HG03565 (cell line): ENCODE measurements around the gene CADM1.

ENCODE experiments used
- ATAC-seq: cut with Tn5 transposase; IDR thresholded peaks from one replicate; pipeline ENCODE4 v1.9.1; 2021; ENCODE audit warnings: mild to moderate bottlenecking, moderate library complexity; ENCODE audit not compliant: unreplicated experiment

The CADM1 gene

GRCh38 chr11:115133475-115134209 lies 370.6 kb downstream of the CADM1 start:
- no peak for ATAC-seq

DNA sequence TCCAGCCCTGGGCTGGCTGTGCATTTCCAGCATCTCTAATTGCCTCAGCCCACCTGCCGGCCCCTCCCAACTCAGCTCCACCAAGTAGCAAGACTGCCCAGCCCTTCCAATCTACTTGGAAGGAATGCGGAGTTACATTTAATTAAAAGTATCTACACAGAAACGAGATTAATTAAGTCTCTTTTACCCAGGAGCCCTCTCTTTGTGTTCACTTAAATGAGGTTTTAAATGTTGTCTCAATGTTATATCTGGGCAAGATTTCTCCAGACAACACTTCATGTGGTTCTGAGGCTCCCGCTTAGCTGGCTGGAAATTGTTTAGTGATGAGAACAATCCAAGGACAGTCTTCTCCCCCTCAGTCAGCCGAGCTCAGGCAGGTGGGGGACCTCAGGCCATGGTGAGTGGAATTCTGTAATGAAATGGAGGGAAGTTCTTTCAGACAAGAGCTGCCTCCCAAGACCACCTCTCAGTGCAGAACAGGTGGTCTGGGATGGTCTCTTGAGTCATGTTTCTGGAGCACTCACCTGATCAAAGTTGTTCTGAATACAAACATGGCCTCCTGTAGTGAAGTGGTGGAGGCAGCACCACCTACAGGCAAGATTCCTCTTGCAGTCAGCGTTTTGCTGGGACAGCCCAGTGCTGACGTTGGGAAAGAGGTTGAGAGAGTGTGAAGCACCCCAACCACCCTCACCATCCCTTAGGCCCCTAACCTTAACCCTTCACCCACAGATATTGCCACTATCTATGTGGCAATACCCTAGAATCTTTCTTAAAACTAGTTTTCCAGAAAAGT lies 371.6 kb downstream of the CADM1 start:
- no peak for ATAC-seq

DNA sequence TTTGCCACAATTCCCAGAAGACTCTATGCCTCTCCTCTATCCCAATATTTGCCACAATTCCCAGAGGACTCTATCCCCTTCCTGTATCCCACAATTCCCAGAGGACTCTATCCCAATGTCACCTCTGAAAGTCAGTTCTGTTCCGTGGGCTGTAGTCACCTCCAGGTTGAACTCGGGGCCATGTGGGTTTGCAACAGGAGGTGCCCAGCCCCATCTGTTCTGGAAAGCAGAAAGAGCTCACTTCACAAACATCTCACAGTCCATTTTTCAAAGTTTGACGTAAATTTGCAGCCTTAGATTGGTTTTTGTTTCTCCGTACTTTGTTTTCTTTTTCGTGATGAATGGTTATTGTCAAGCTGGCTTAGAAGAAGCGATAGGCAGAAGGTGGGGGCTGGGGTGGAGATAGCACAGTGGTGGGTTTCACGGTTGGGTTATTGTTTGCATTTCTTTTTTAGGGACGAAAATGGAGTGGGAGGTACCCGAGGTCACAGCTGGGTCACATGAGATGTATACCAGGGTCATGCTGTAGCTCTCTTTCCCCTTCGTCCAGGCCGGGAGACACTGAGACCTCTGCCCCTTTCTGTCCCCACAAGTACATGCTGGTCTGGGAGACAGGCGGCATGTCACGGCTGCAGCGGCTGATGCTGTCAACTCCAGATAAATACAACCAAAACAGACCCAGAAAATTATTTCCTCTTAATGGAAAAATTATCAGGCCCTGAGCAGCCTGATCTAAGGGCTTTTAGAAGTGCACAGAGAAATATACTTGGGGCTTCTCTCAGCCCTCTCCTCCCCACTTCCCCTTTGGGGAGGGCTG lies 374.5 kb downstream of the CADM1 start:
- no peak for ATAC-seq

DNA sequence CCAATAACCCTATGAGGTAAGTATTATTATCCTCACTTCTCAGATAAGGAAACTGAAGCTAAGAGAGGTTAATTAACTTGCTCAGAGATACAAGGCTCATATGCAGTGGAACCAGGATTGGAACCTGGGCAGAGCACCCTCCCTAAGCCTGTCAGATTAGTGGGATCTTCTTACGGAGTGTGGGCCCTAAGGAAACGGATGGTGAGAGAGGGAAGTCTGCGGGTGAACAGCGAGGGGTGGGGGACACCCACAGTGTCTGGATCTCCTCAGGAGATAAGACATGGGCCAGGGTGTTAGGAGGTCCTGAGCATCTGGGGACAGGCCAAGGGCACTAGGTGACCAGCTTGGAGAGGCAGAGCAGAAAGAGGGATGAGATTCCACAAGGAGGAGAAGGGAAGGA lies 376.0 kb downstream of the CADM1 start:
- no peak for ATAC-seq

DNA sequence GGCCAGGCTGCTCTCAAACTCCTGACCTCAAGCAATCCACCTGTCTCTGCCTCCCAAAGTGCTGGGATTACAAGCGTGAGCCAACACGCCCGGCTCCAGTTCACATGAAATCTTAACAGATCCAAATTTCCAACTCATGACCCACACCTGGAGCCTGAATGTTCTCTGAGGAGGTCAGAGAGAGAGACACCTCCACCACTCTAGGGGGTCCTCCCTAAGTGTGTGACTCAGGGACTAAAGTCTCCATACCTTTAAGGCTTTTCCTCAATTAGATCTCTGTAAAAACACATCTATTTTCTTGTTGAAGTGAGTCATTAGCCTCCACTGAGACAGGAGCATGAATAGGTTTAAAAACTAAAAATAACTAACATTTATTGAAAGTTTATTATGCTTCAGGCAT lies 376.4 kb downstream of the CADM1 start:
- no peak for ATAC-seq

GRCh38 chr11:115126515-115127208 lies 377.6 kb downstream of the CADM1 start:
- ATAC-seq: peak; percentile 81

DNA sequence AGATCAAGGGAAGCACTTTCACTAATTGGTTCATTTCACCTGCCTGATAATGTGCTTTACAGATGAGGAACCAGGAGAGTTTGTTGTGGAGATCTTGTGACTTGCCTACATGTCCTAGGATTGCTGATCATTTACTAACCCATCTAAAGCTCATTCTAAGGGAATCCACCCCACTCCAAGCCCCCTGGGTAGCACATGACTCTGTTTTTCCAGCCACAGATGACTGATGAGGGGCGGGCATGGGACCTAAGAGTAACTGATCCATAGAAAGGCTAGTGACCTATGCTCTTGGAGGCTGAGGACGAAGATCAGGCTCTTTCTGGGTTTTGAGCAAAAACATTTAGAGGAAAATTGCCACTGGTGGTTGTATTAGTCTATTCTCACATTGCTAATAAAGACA lies 378.1 kb downstream of the CADM1 start:
- ATAC-seq: peak; percentile 11

GRCh38 chr11:115124786-115125185 lies 379.4 kb downstream of the CADM1 start:
- ATAC-seq: no peak

- ATAC-seq: no peak
These were observed 380.6 kb downstream of the CADM1 start for GRCh38 chr11:115123641-115124040.

- ATAC-seq: no peak
These were observed 381.9 kb downstream of the CADM1 start for GRCh38 chr11:115122274-115122673.
